Activated CD4-positive, alpha-beta T cell treated with anti-CD3 and anti-CD28 coated beads, Interleukin-2, amount 50 U/mL, for 16 hours (primary cell): ENCODE results near the gene TLK1.

Source experiments
- DNase-seq: peaks from one replicate; pipeline ENCODE4 v3.0.0-alpha.2; 2020

Gene TLK1

GRCh38 chr2:170950221-170950761, 210.4 kb downstream of the TLK1 start:
- no peak for DNase-seq

GRCh38 chr2:170949415-170949814, 211.3 kb downstream of the TLK1 start:
- no peak for DNase-seq

- DNase-seq: no peak
Measured at GRCh38 chr2:170944545-170944944, 216.1 kb downstream of the TLK1 start.

GRCh38 chr2:170943596-170943995, 217.1 kb downstream of the TLK1 start:
- no peak for DNase-seq

GRCh38 chr2:170943041-170943440, 217.7 kb downstream of the TLK1 start:
- no peak for DNase-seq

- no peak for DNase-seq
Measured at GRCh38 chr2:170942615-170943014, 218.1 kb downstream of the TLK1 start.
